ENCODE data around the gene AUTS2.

AUTS2 gene

GRCh38 chr7:70233776-70234175 lies 635.5 kb downstream of the AUTS2 start:
- H3K4me3 ChIP-seq (replicated peaks; ENCODE audit: insufficient read depth, low read length), result no peak overlapping the region
- TF ChIP-seq GABPA (IDR thresholded peaks at IDR 0.05; ENCODE audit: low read depth), result no peak
- TF ChIP-seq SPI1 (IDR thresholded peaks at IDR 0.05; ENCODE audit: borderline replicate concordance, low read depth), result no peak
- TF ChIP-seq POLR2AphosphoS5 (IDR thresholded peaks at IDR 0.05; ENCODE audit: low read depth), result no peak
- TF ChIP-seq CTCF (IDR thresholded peaks at IDR 0.05; ENCODE audit: insufficient read depth, low read length), result no peak
- TF ChIP-seq REST (IDR thresholded peaks at IDR 0.05; ENCODE audit: insufficient replicate concordance, low read depth), result no peak
- no peak overlapping the region for H3K27ac ChIP-seq (replicated peaks)
- no peaks in the 10 kb centered on the region for H3K27me3 ChIP-seq (ENCODE audit: insufficient read depth, poor library complexity, severe bottlenecking)
- no peak for DNase-seq (ENCODE audit: low read depth in 1 of 2, low spot score in 1 of 2)

GRCh38 chr7:70237256-70237655 lies 639.0 kb downstream of the AUTS2 start:
- no peaks in the 10 kb centered on the region for H3K27me3 ChIP-seq (ENCODE audit: insufficient read depth, poor library complexity, severe bottlenecking)
- DNase-seq (ENCODE audit: low read depth in 1 of 2, low spot score in 1 of 2), result no peak
- no peak overlapping the region for H3K4me3 ChIP-seq (replicated peaks; ENCODE audit: insufficient read depth, low read length)
- H3K27ac ChIP-seq (replicated peaks), result no peak overlapping the region
- TF ChIP-seq REST (IDR thresholded peaks at IDR 0.05; ENCODE audit: insufficient replicate concordance, low read depth) (no peak), CTCF (IDR thresholded peaks at IDR 0.05; ENCODE audit: insufficient read depth, low read length) (no peak), GABPA (IDR thresholded peaks at IDR 0.05; ENCODE audit: low read depth) (no peak), POLR2AphosphoS5 (IDR thresholded peaks at IDR 0.05; ENCODE audit: low read depth) (no peak), SPI1 (IDR thresholded peaks at IDR 0.05; ENCODE audit: borderline replicate concordance, low read depth) (no peak)

- no peak for TF ChIP-seq SPI1 (IDR thresholded peaks at IDR 0.05; ENCODE audit: borderline replicate concordance, low read depth)
- TF ChIP-seq REST (IDR thresholded peaks at IDR 0.05; ENCODE audit: insufficient replicate concordance, low read depth), result no peak
- TF ChIP-seq CTCF (IDR thresholded peaks at IDR 0.05; ENCODE audit: insufficient read depth, low read length), result no peak
- no peak for TF ChIP-seq POLR2AphosphoS5 (IDR thresholded peaks at IDR 0.05; ENCODE audit: low read depth)
- no peak for TF ChIP-seq GABPA (IDR thresholded peaks at IDR 0.05; ENCODE audit: low read depth)
- Histone ChIP-seq H3K27ac (replicated peaks) (no peak overlapping the region), H3K27me3 (ENCODE audit: insufficient read depth, poor library complexity, severe bottlenecking) (no peaks in the 10 kb centered on the region), H3K4me3 (replicated peaks; ENCODE audit: insufficient read depth, low read length) (no peak overlapping the region)
- DNase-seq (ENCODE audit: low read depth in 1 of 2, low spot score in 1 of 2), result no peak
These were observed 639.7 kb downstream of the AUTS2 start for GRCh38 chr7:70237831-70238575.

Data from HL-60 (cell line).